Osteoblast (primary cell): ENCODE data around the gene CFAP100. TPM values are rescaled to one million over a fixed set of nuclear protein-coding genes. Genes with fewer than 3 reads are reported as not detected.

ENCODE experiments used
- DNase-seq: peaks from one replicate; pipeline ENCODE4 v3.0.0; 2011; ENCODE audit warnings: low spot score, mixed read lengths; ENCODE audit not compliant: insufficient read length; ENCODE audit errors: missing footprints
- H2AFZ ChIP-seq: 2 replicates; pipeline ENCODE4 v1.6.0; 2011; ENCODE audit warnings: mild to moderate bottlenecking, low read length
- H3K27ac ChIP-seq: 2 replicates; pipeline ENCODE4 v1.5.1; 2011; ENCODE audit warnings: mild to moderate bottlenecking, low read depth, low read length, moderate library complexity
- H3K27me3 ChIP-seq: 2 replicates; pipeline ENCODE4 v1.6.0; 2012; ENCODE audit warnings: mild to moderate bottlenecking, control low read depth, inconsistent platforms, low read length, moderate library complexity; ENCODE audit not compliant: insufficient read depth
- H3K36me3 ChIP-seq: 2 replicates; pipeline ENCODE4 v1.5.1; 2011; ENCODE audit warnings: mild to moderate bottlenecking, low read length, control low read depth, moderate library complexity; ENCODE audit not compliant: insufficient read depth
- H3K4me1 ChIP-seq: 2 replicates; pipeline ENCODE4 v1.5.1; 2011; ENCODE audit warnings: mild to moderate bottlenecking, low read length, control low read depth, moderate library complexity; ENCODE audit not compliant: insufficient read depth
- H3K4me2 ChIP-seq: 2 replicates; pipeline ENCODE4 v1.6.0; 2011; ENCODE audit warnings: mild to moderate bottlenecking, low read length; ENCODE audit not compliant: insufficient read depth
- H3K4me3 ChIP-seq: fragments of 200-600 bp; sonication (generic); 3 replicates; pipeline ENCODE4 v1.5.1; 2012; ENCODE audit warnings: mild to moderate bottlenecking, low read length, inconsistent platforms; ENCODE audit not compliant: insufficient read depth
- H3K79me2 ChIP-seq: 2 replicates; pipeline ENCODE4 v1.6.0; 2012; ENCODE audit warnings: mild to moderate bottlenecking, low read length, control low read depth, inconsistent platforms; ENCODE audit not compliant: insufficient read depth
- H3K9me3 ChIP-seq: 2 replicates; pipeline ENCODE4 v1.5.1; 2011; ENCODE audit warnings: low read depth, low read length, control low read depth
- H4K20me1 ChIP-seq: 2 replicates; pipeline ENCODE4 v1.6.0; 2012; ENCODE audit warnings: mild to moderate bottlenecking, low read length, control low read depth; ENCODE audit not compliant: insufficient read depth
- total RNA-seq: library from RNA; depleted of rRNA; stranded (reverse); fragments of >200 nt; gene quantifications from 2 replicates; pipeline ENCODE4 v1.2.3, GENCODE V29; 2012
- TF ChIP-seq, protein P1 (sequence below): IDR thresholded peaks from 2 replicates; pipeline ENCODE4 v1.5.1; 2011; ENCODE audit warnings: mild to moderate bottlenecking, low read depth, low read length, moderate library complexity; ENCODE audit errors: extremely low read depth

Gene CFAP100
- total RNA-seq, 1 donor = not detected

DNA sequence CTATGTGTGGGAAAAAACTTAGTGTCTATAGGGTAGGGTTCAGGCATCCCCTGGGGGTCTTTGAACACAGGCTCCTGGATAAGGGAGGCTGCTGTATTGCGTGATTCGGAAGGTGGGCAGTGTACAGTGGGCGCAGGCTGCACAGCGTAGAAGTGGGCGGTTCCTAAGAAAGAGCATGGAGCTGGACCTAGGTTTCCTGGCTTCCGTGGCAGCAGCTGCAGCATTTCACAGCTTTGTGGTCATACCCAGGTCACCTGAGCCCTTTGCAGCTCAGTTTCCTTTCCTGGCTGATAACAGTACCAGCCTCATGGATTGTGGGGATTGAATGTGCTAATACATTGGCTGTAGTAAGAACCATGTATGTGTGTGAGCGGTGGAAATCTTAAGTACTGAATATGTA lies 22.2 kb downstream of the CFAP100 start:
- Histone ChIP-seq H3K27ac (no peak overlapping the region), H2AFZ (no peak overlapping the region), H3K79me2 (no peaks in the 10 kb centered on the region), H3K4me3 (no peak overlapping the region), H4K20me1 (no peaks in the 10 kb centered on the region), H3K36me3 (no peaks in the 10 kb centered on the region), H3K4me1 (no peaks in the 10 kb centered on the region), H3K27me3 (peaks cover 31% of the 10 kb centered on the region), H3K9me3 (no peaks in the 10 kb centered on the region), H3K4me2 (no peak overlapping the region)
- peak; percentile 49 for DNase-seq
- TF ChIP-seq, protein P1, sequence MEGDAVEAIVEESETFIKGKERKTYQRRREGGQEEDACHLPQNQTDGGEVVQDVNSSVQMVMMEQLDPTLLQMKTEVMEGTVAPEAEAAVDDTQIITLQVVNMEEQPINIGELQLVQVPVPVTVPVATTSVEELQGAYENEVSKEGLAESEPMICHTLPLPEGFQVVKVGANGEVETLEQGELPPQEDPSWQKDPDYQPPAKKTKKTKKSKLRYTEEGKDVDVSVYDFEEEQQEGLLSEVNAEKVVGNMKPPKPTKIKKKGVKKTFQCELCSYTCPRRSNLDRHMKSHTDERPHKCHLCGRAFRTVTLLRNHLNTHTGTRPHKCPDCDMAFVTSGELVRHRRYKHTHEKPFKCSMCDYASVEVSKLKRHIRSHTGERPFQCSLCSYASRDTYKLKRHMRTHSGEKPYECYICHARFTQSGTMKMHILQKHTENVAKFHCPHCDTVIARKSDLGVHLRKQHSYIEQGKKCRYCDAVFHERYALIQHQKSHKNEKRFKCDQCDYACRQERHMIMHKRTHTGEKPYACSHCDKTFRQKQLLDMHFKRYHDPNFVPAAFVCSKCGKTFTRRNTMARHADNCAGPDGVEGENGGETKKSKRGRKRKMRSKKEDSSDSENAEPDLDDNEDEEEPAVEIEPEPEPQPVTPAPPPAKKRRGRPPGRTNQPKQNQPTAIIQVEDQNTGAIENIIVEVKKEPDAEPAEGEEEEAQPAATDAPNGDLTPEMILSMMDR = no peak

DNA sequence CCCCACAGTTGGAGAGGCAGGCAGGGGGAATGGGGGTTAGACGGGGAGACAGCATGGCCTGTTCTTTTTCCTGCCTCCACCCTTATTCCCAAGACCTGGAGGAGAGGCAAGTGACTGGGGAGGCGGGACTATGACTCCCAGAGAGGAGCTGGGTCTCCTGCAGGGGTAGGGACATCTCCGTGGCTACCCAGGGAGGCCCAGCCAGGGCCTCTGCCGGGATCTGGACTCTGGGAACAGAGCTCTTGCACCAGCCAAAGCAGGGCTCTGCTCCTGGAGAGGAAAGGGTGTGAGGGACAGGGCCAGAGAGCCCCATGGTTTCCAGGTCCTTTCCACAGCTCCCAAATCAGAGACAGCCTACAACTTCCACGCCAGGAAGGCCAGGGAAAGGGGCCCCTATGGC lies 22.8 kb downstream of the CFAP100 start:
- Histone ChIP-seq H3K4me3 (no peak overlapping the region), H3K79me2 (no peaks in the 10 kb centered on the region), H3K27ac (no peak overlapping the region), H3K4me2 (no peak overlapping the region), H3K9me3 (no peaks in the 10 kb centered on the region), H3K27me3 (peaks cover 25% of the 10 kb centered on the region), H4K20me1 (no peaks in the 10 kb centered on the region), H3K36me3 (no peaks in the 10 kb centered on the region), H3K4me1 (no peaks in the 10 kb centered on the region), H2AFZ (no peak overlapping the region)
- DNase-seq = peak; percentile 43
- TF ChIP-seq, protein P1 = no peak

DNA sequence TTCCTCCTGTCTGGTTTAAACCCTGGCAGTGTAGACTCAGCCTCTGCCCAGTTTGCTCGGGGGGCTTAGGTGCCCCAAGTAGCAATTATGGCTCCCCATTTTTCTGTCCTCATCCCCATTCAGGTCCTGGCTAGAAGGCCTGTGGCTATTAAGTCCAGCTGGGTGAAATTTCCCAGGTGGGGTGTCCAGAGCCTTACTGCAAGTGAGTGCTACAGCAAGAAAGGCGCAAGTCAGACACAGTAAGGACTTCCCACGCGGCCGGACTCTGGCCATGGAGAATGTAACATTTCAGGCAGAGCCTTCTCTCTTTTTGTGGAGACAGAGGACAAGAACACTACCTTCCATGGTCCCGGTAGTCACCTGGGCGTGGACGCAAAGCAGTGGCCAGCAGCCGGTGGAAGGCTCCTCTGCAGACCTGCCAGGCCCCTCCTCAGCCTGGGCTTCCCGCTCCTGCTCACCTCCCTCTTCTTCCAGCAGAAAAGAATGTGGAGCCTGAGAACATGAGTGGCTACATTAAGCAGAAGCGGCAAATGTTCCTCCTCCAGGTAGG lies 23.3 kb downstream of the CFAP100 start:
- peaks cover 24% of the 10 kb centered on the region for H3K27me3 ChIP-seq
- TF ChIP-seq, protein P1 = no peak
- H3K36me3 ChIP-seq = no peaks in the 10 kb centered on the region
- no peak overlapping the region for H3K27ac ChIP-seq
- H3K79me2 ChIP-seq = no peaks in the 10 kb centered on the region
- DNase-seq = peak; percentile 66
- no peak overlapping the region for H3K4me3 ChIP-seq
- H2AFZ ChIP-seq = no peak overlapping the region
- no peaks in the 10 kb centered on the region for H3K9me3 ChIP-seq
- no peak overlapping the region for H3K4me2 ChIP-seq
- no peaks in the 10 kb centered on the region for H4K20me1 ChIP-seq
- no peaks in the 10 kb centered on the region for H3K4me1 ChIP-seq

DNA sequence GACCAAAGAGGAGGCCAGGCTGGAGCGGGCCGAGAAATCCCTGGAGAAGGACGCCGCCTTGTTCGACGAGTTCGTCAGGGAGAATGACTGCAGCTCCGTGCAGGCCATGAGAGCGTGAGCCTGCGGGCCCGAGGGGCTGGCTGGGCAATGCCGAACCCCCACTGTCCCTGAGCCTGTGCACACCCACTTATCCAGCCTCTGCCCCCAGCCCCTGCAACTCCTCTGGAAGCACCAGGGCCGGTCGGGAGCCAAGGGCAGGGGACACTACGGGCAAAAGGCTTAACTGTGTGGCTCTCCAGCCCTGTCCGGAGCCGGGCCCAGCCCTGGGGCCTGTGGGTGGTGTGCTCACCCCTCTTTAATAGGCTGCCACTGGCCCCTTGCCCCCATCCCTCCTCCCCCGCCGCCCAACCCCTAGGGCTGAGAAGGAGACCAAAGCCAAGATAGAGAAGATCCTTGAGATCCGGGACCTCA lies 24.0 kb downstream of the CFAP100 start:
- Histone ChIP-seq H2AFZ (no peak overlapping the region), H3K4me1 (no peaks in the 10 kb centered on the region), H3K4me2 (no peak overlapping the region), H3K4me3 (no peak overlapping the region), H4K20me1 (no peaks in the 10 kb centered on the region), H3K79me2 (no peaks in the 10 kb centered on the region), H3K27me3 (peaks cover 24% of the 10 kb centered on the region), H3K36me3 (no peaks in the 10 kb centered on the region), H3K9me3 (no peaks in the 10 kb centered on the region), H3K27ac (no peak overlapping the region)
- TF ChIP-seq, protein P1 = no peak
- DNase-seq = peak; percentile 31
